Body of pancreas (tissue), 4 donors: ENCODE data around the gene TNS3. TPM values are rescaled to one million over a fixed set of nuclear protein-coding genes. Genes with fewer than 3 reads are reported as not detected.

ENCODE experiments used
- ATAC-seq: fragments of 150-250 bp; one replicate; pipeline ENCODE4 v1.9.1; 2016
- DNase-seq, 4 donors: peaks; one replicate each; pipeline ENCODE4 v3.0.0-alpha.2; 2019
- H3K27ac ChIP-seq, 4 donors: fragments of 200-600 bp; sonication (generic); 1 replicate in 3 of 4; 2 replicates in 1 of 4; pipeline versions ENCODE4 v1.5.1 to v1.6.1; 2016 to 2019; ENCODE audit warnings: mild to moderate bottlenecking in 1 of 4, mixed read lengths in 1 of 4, moderate library complexity in 1 of 4
- H3K27me3 ChIP-seq, 2 donors: fragments of 200-600 bp; sonication (generic); one replicate each; pipeline ENCODE4 v1.6.0; 2016; ENCODE audit warnings: mild to moderate bottlenecking in 1 of 2
- H3K36me3 ChIP-seq, 2 donors: fragments of 200-600 bp; sonication (generic); replicated peaks in 1 of 2; 2 replicates each; pipeline ENCODE4 v1.5.1; 2016; ENCODE audit warnings: low read depth in 2 of 2; ENCODE audit not compliant: insufficient read depth in 1 of 2
- H3K4me1 ChIP-seq: fragments of 200-600 bp; sonication (generic); one replicate; pipeline ENCODE4 v1.6.0; 2016
- H3K4me3 ChIP-seq, 2 donors: fragments of 200-600 bp; sonication (generic); 1 replicate in 1 of 2; 2 replicates in 1 of 2; pipeline ENCODE4 v1.5.1; 2016 to 2019
- H3K9me3 ChIP-seq, 3 donors: fragments of 200-600 bp; sonication (generic); 1 replicate in 2 of 3; 2 replicates in 1 of 3; pipeline ENCODE4 v1.5.1; 2016
- CTCF ChIP-seq, 7 experiments: fragments of 450-650 bp in 4 of 7; fragments of 200-600 bp in 3 of 7; sonication (generic) in 3 of 7; IDR thresholded peaks; one replicate each; pipeline ENCODE4 v1.5.1; 2016 to 2019; ENCODE audit warnings: antibody characterized with exemption in 7 of 7
- POLR2A ChIP-seq, 3 donors: fragments of 450-650 bp; IDR thresholded peaks; one replicate each; pipeline ENCODE4 v1.6.1; 2016; ENCODE audit warnings: antibody characterized with exemption in 3 of 3, mild to moderate bottlenecking in 2 of 3
- WGBS, 2 donors: methylation state at CpG; one replicate each; pipeline ENCODE4 v1.1.5; 2017; 5-methylcytosine and 5-hydroxymethylcytosine counted together
- intact Hi-C: fragments of 100-400 bp; cut with DNase I; formaldehyde crosslinking; loops from one replicate; pipeline ENCODE4 v1.15.1; 2023
- total RNA-seq, 2 donors: library from RNA; depleted of rRNA; stranded (reverse); fragments of >200 nt; gene quantifications; one replicate each; pipeline ENCODE4 v1.1.0, GENCODE V29; 2016

TNS3 gene
- total RNA-seq, 2 donors from 2014 or later: 100 to 265 TPM

- Histone ChIP-seq H3K27ac (peak overlapping the region in 1 of 4 donors; percentile 19), H3K9me3 (no peaks in the 10 kb centered on the region), H3K27me3 (no peaks in the 10 kb centered on the region), H3K4me3 (no peak overlapping the region), H3K4me1 (peaks cover 43% of the 10 kb centered on the region), H3K36me3 (no peaks in the 10 kb centered on the region)
- 31 to 36% methylated on average over 9 to 10 of the region's 10 CpGs for WGBS, 2 donors
- intact Hi-C loops: no loop called here
- ATAC-seq: peak; percentile 56
- peak; percentile 68 to 86 (median 76) for DNase-seq
- TF ChIP-seq POLR2A (IDR thresholded peaks at IDR 0.05): no peak
- TF ChIP-seq CTCF (IDR thresholded peaks at IDR 0.05): no peak
Observed at GRCh38 chr7:47516985-47517600, 64.8 kb downstream of the TNS3 start.

GRCh38 chr7:47516386-47516785, 65.5 kb downstream of the TNS3 start:
- DNase-seq (no peak), ATAC-seq (no peak)
- H3K36me3 ChIP-seq: no peaks in the 10 kb centered on the region
- WGBS, 2 donors: 90 to 97% methylated on average over 6 of the region's 6 CpGs
- H3K27ac ChIP-seq: no peak overlapping the region
- intact Hi-C loops: no loop called here
- no peaks in the 10 kb centered on the region for H3K27me3 ChIP-seq
- TF ChIP-seq POLR2A (IDR thresholded peaks at IDR 0.05) (no peak), CTCF (IDR thresholded peaks at IDR 0.05) (no peak)
- no peaks in the 10 kb centered on the region for H3K9me3 ChIP-seq
- peaks cover 48% of the 10 kb centered on the region for H3K4me1 ChIP-seq
- H3K4me3 ChIP-seq: no peak overlapping the region

- Histone ChIP-seq H3K4me1 (peaks cover 48% of the 10 kb centered on the region), H3K27me3 (no peaks in the 10 kb centered on the region), H3K36me3 (no peaks in the 10 kb centered on the region), H3K9me3 (no peaks in the 10 kb centered on the region), H3K27ac (no peak overlapping the region), H3K4me3 (no peak overlapping the region)
- WGBS, 2 donors: 86 to 98% methylated on average over 7 of the region's 7 CpGs
- DNase-seq (no peak), ATAC-seq (no peak)
- intact Hi-C loops: no loop called here
- TF ChIP-seq CTCF (IDR thresholded peaks at IDR 0.05): no peak
Observed at GRCh38 chr7:47515305-47515834, 66.5 kb downstream of the TNS3 start.

GRCh38 chr7:47514818-47515217, 67.1 kb downstream of the TNS3 start:
- H3K36me3 ChIP-seq: no peaks in the 10 kb centered on the region
- DNase-seq (no peak), ATAC-seq (no peak)
- WGBS, 2 donors: 92 to 100% methylated on average over 3 of the region's 3 CpGs
- no peaks in the 10 kb centered on the region for H3K27me3 ChIP-seq
- intact Hi-C loops: no loop called here
- no peak for TF ChIP-seq POLR2A (IDR thresholded peaks at IDR 0.05)
- no peak for TF ChIP-seq CTCF (IDR thresholded peaks at IDR 0.05)
- H3K9me3 ChIP-seq: no peaks in the 10 kb centered on the region
- no peak overlapping the region for H3K4me3 ChIP-seq
- H3K27ac ChIP-seq: peak overlapping the region in 1 of 4 donors; percentile 26
- peaks cover 48% of the 10 kb centered on the region for H3K4me1 ChIP-seq

GRCh38 chr7:47514367-47514766, 67.5 kb downstream of the TNS3 start:
- peak overlapping the region in 3 of 4 donors; percentile 9 to 52 (median 26) for H3K27ac ChIP-seq
- H3K36me3 ChIP-seq: no peaks in the 10 kb centered on the region
- no peak for TF ChIP-seq POLR2A (IDR thresholded peaks at IDR 0.05)
- TF ChIP-seq CTCF (IDR thresholded peaks at IDR 0.05): no peak
- no peak overlapping the region for H3K4me3 ChIP-seq
- no peaks in the 10 kb centered on the region for H3K27me3 ChIP-seq
- no peaks in the 10 kb centered on the region for H3K9me3 ChIP-seq
- WGBS, 2 donors: 80 to 81% methylated on average over 4 of the region's 4 CpGs
- ATAC-seq (no peak), DNase-seq (no peak)
- peaks cover 48% of the 10 kb centered on the region for H3K4me1 ChIP-seq
- intact Hi-C loops: no loop called here
